WI38 (cell line): ENCODE measurements around the gene CBFA2T3.
"Not testable (repeated sequence)": the region's sequence is repeated elsewhere in the genome, so short reads cannot be mapped to it uniquely, and the experiment has no call there.

ENCODE experiments used
- H3K4me3 ChIP-seq: 2 replicates; pipeline ENCODE4 v1.5.1; 2011; ENCODE audit warnings: low read depth, mild to moderate bottlenecking, control low read depth, low read length
- CTCF ChIP-seq: IDR thresholded peaks from 2 replicates; pipeline ENCODE4 v1.5.1; 2012; ENCODE audit warnings: low read depth, mild to moderate bottlenecking, control low read depth, low read length

Gene CBFA2T3

GRCh38 chr16:89022051-89022836 is 45.2 kb upstream of the CBFA2T3 start:
- TF ChIP-seq CTCF = no peak

GRCh38 chr16:89020925-89021595 is 44.1 kb upstream of the CBFA2T3 start:
- TF ChIP-seq CTCF = no peak
- no peak overlapping the region for H3K4me3 ChIP-seq

More at GRCh38 chr16:89022051-89022836, 45.2 kb upstream of the CBFA2T3 start:
- H3K4me3 ChIP-seq = no peak overlapping the region

GRCh38 chr16:89020068-89020924 is 43.3 kb upstream of the CBFA2T3 start:
- H3K4me3 ChIP-seq = no peak overlapping the region
- TF ChIP-seq CTCF = no peak

GRCh38 chr16:89019511-89019910 is 42.5 kb upstream of the CBFA2T3 start:
- H3K4me3 ChIP-seq = no peak overlapping the region
- TF ChIP-seq CTCF = no peak

GRCh38 chr16:89018282-89019158 is 41.5 kb upstream of the CBFA2T3 start:
- TF ChIP-seq CTCF = no peak
- H3K4me3 ChIP-seq = no peak overlapping the region

GRCh38 chr16:89017543-89018281 is 40.7 kb upstream of the CBFA2T3 start:
- H3K4me3 ChIP-seq = no peak overlapping the region
- TF ChIP-seq CTCF = no peak

GRCh38 chr16:89016561-89016960 is 39.6 kb upstream of the CBFA2T3 start:
- not testable (repeated sequence) for H3K4me3 ChIP-seq
